B cell (primary cell): ENCODE results near the gene CAMK2B. TPM values are rescaled to one million over a fixed set of nuclear protein-coding genes. Genes with fewer than 3 reads are reported as not detected.

ENCODE experiments used
- ATAC-seq: fragments of 200-7000 bp; cut with Tn5 transposase; one replicate; pipeline ENCODE4 v1.10.0; 2021; ENCODE audit warnings: low read depth, mild to moderate bottlenecking, moderate number of reproducible peaks, moderate library complexity
- CTCF ChIA-PET: fragments of 350-600 bp; sonication (Branson Sonifier 250); formaldehyde crosslinking; loops from one replicate; lab custom pipeline; 2021; ENCODE audit warnings: antibody characterized with exemption, inconsistent platforms; lab: Charles Lee
- POLR2A ChIA-PET: fragments of 350-600 bp; sonication (Branson Sonifier 250); formaldehyde crosslinking; loops from one replicate; lab custom pipeline; 2021; ENCODE audit warnings: antibody characterized with exemption; lab: Charles Lee
- DNase-seq: peaks from one replicate; pipeline ENCODE4 v3.0.0; 2013
- H2AFZ ChIP-seq: 2 replicates; pipeline ENCODE4 v1.6.1; 2012; ENCODE audit warnings: mild to moderate bottlenecking, low read depth, low read length; ENCODE audit not compliant: insufficient read depth, poor library complexity, severe bottlenecking
- H3K27ac ChIP-seq, 2 donors: 1 replicate in 1 of 2; 2 replicates in 1 of 2; pipeline ENCODE4 v1.5.1; 2012 to 2013; ENCODE audit warnings: low read length in 2 of 2, mild to moderate bottlenecking in 2 of 2, moderate library complexity in 1 of 2
- H3K27me3 ChIP-seq, 4 experiments: fragments of 200-600 bp in 1 of 4; sonication (generic) in 1 of 4; replicated peaks in 1 of 4; 1 replicate in 2 of 4; 2 replicates in 2 of 4; pipeline versions ENCODE4 v1.6.1 to v1.7.0; 2013 to 2016; ENCODE audit warnings: low read length in 3 of 4, mild to moderate bottlenecking in 2 of 4, mixed read lengths in 1 of 4, moderate library complexity in 1 of 4; ENCODE audit not compliant: insufficient read depth in 4 of 4, control insufficient read depth in 3 of 4; ENCODE audit errors: control extremely low read depth in 1 of 4
- H3K36me3 ChIP-seq, 2 experiments: replicated peaks in 1 of 2; 1 replicate in 1 of 2; 2 replicates in 1 of 2; pipeline versions ENCODE4 v1.6.1 to v1.7.1; 2013; ENCODE audit warnings: low read length in 1 of 2; ENCODE audit not compliant: insufficient read depth in 2 of 2, control insufficient read depth in 1 of 2; ENCODE audit errors: control extremely low read depth in 1 of 2, extremely low read depth in 1 of 2
- H3K4me1 ChIP-seq, 2 donors: fragments of 200-600 bp in 1 of 2; sonication (generic) in 1 of 2; 1 replicate in 1 of 2; 2 replicates in 1 of 2; pipeline versions ENCODE4 v1.5.1 to v1.6.1; 2013 to 2017; ENCODE audit warnings: low read length in 2 of 2; ENCODE audit not compliant: control insufficient read depth in 2 of 2, insufficient read depth in 2 of 2
- H3K4me2 ChIP-seq: replicated peaks from 2 replicates; pipeline ENCODE3; 2012; ENCODE audit warnings: mild to moderate bottlenecking, low read depth, low read length; ENCODE audit not compliant: poor library complexity, severe bottlenecking
- H3K4me3 ChIP-seq, 5 experiments: fragments of 200-600 bp in 1 of 5; sonication (generic) in 1 of 5; 1 replicate in 3 of 5; 2 replicates in 2 of 5; pipeline versions ENCODE4 v1.5.1 to v1.7.0; 2011 to 2016; ENCODE audit warnings: low read length in 4 of 5, mild to moderate bottlenecking in 4 of 5, low read depth in 2 of 5, control low read depth in 1 of 5, moderate library complexity in 1 of 5; ENCODE audit not compliant: insufficient read depth in 1 of 5; ENCODE audit errors: control extremely low read depth in 1 of 5, extremely low read depth in 1 of 5
- H3K79me2 ChIP-seq: fragments of 200-600 bp; sonication (generic); one replicate; pipeline ENCODE4 v1.6.0; 2016; ENCODE audit warnings: low read length; ENCODE audit not compliant: control insufficient read depth, insufficient read depth
- H3K9ac ChIP-seq: fragments of 200-600 bp; sonication (generic); 2 replicates; pipeline ENCODE4 v1.6.1; 2017; ENCODE audit warnings: mild to moderate bottlenecking, low read length, moderate library complexity
- H3K9me3 ChIP-seq, 3 donors: one replicate each; pipeline versions ENCODE4 v1.6.1 to v1.7.1; 2013; ENCODE audit warnings: low read length in 2 of 3; ENCODE audit not compliant: control insufficient read depth in 2 of 3, insufficient read depth in 1 of 3; ENCODE audit errors: control extremely low read depth in 1 of 3
- H4K20me1 ChIP-seq: 2 replicates; pipeline ENCODE4 v1.6.0; 2012; ENCODE audit warnings: mild to moderate bottlenecking, low read length; ENCODE audit not compliant: insufficient read depth, control insufficient read depth, poor library complexity, severe bottlenecking
- H3K27ac Mint-ChIP-seq: one replicate; pipeline ENCODE4 v1.8.0; 2021; ENCODE audit warnings: mixed read lengths
- H3K27me3 Mint-ChIP-seq: one replicate; pipeline ENCODE4 v1.8.0; 2021; ENCODE audit warnings: mixed read lengths
- H3K4me1 Mint-ChIP-seq: one replicate; pipeline ENCODE4 v1.8.0; 2021; ENCODE audit warnings: mixed read lengths
- H3K4me3 Mint-ChIP-seq: one replicate; pipeline ENCODE4 v1.8.0; 2021; ENCODE audit warnings: mixed read lengths
- H3K9me3 Mint-ChIP-seq: one replicate; pipeline ENCODE4 v1.8.0; 2022; ENCODE audit warnings: mixed read lengths; ENCODE audit not compliant: insufficient read depth
- EZH2 ChIP-seq: IDR thresholded peaks from 2 replicates; pipeline ENCODE4 v1.6.1; 2012; ENCODE audit warnings: borderline replicate concordance, low read depth, mild to moderate bottlenecking, moderate library complexity, low read length; ENCODE audit not compliant: insufficient read depth, poor library complexity, severe bottlenecking
- WGBS: methylation state at CpG from one replicate; pipeline ENCODE4 v1.1.5; 2013; ENCODE audit warnings: missing lambda C conversion rate; ENCODE audit not compliant: insufficient coverage; 5-methylcytosine and 5-hydroxymethylcytosine counted together
- intact Hi-C: fragments of 100-400 bp; cut with micrococcal nuclease; formaldehyde crosslinking; loops from one replicate; pipeline ENCODE4 v1.10.0; 2022
- polyA plus RNA-seq: library from polyadenylated mRNA; depleted of rRNA; stranded (reverse); fragments of >200 nt; gene quantifications from 2 replicates; pipeline ENCODE4 v1.2.3, GENCODE V29; 2012
- total RNA-seq, 2 donors: library from RNA; stranded (reverse); fragments of 120-200 nt in 1 of 2; gene quantifications; 1 replicate in 1 of 2; 2 replicates in 1 of 2; pipeline versions ENCODE4 v1.2.3 to v1.2.4, GENCODE V29; 2013 to 2022
- TF ChIP-seq, protein P1 (sequence below): fragments of 200-600 bp; IDR thresholded peaks from one replicate; pipeline ENCODE4 v1.8.0; 2022; ENCODE audit warnings: antibody characterized with exemption, mild to moderate bottlenecking

CAMK2B gene
- total and polyA plus RNA-seq, 2 donors (not counting 1 experiment from before 2014, with no cell fraction given), result 0.42 TPM; not detected in 1

DNA sequence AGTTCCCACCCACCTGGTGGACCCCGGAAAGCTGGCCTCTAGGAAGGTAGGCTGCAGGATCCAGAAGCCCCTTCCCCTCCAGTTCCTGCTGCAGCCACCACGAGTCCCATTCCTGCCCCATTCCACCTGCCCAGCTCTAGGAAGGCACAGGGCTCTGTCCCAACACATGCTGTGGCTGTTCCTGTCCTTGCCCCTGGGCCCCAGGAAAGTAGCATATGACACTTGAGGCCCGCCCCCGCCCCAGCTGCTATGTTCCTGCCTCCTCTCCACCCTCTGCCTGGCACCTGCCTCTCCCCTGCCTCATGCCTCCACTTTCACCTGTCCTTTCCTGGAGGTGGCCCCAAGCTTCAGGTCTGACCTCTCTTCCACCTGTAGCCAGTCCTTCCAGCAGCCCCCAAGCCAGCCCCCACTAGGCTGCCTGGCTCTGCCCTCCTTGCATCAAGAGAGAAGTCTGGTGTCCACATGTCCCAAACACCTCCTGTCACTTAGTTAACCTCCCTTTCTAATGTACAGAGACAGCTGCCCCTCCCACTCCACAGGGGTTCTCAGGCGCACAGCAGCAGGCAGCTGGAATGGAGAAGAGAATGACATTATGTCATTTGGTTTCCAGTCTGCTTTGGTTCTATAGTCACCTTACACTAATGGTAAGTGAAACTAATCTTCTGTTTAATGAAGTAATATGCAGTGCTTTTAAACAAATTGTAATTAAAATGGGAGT is 101.9 kb downstream of the CAMK2B start:
- Histone ChIP-seq H3K36me3 (no peaks in the 10 kb centered on the region), H2AFZ (no peak overlapping the region), H3K27ac (no peak overlapping the region), H3K4me2 (no peak overlapping the region), H3K9me3 (no peaks in the 10 kb centered on the region), H3K9ac (no peak overlapping the region), H3K27me3 (peaks cover 0 to 6% (median 0%) of the 10 kb centered on the region in 4 experiments), H4K20me1 (no peaks in the 10 kb centered on the region), H3K4me1 (no peaks in the 10 kb centered on the region), H3K4me3 (no peak overlapping the region), H3K79me2 (no peaks in the 10 kb centered on the region)
- Mint-ChIP-seq H3K9me3 (no peaks in the 10 kb centered on the region), H3K27me3 (peaks cover 12% of the 10 kb centered on the region), H3K27ac (no peak overlapping the region), H3K4me1 (no peaks in the 10 kb centered on the region), H3K4me3 (no peak overlapping the region)
- intact Hi-C loops, result no loop called here
- POLR2A ChIA-PET, result no interaction called here
- CTCF ChIA-PET, result interaction anchor here (0.6 kb wide), 1 partner anchor 936 kb away, joined by 3 read pairs; no protein-coding TSS in a partner anchor
- DNase-seq, result no peak
- no peak for ATAC-seq
- TF ChIP-seq EZH2, result no peak
- TF ChIP-seq, protein P1, sequence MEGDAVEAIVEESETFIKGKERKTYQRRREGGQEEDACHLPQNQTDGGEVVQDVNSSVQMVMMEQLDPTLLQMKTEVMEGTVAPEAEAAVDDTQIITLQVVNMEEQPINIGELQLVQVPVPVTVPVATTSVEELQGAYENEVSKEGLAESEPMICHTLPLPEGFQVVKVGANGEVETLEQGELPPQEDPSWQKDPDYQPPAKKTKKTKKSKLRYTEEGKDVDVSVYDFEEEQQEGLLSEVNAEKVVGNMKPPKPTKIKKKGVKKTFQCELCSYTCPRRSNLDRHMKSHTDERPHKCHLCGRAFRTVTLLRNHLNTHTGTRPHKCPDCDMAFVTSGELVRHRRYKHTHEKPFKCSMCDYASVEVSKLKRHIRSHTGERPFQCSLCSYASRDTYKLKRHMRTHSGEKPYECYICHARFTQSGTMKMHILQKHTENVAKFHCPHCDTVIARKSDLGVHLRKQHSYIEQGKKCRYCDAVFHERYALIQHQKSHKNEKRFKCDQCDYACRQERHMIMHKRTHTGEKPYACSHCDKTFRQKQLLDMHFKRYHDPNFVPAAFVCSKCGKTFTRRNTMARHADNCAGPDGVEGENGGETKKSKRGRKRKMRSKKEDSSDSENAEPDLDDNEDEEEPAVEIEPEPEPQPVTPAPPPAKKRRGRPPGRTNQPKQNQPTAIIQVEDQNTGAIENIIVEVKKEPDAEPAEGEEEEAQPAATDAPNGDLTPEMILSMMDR, result no peak
- 57% methylated on average over 3 of the region's 5 CpGs for WGBS

DNA sequence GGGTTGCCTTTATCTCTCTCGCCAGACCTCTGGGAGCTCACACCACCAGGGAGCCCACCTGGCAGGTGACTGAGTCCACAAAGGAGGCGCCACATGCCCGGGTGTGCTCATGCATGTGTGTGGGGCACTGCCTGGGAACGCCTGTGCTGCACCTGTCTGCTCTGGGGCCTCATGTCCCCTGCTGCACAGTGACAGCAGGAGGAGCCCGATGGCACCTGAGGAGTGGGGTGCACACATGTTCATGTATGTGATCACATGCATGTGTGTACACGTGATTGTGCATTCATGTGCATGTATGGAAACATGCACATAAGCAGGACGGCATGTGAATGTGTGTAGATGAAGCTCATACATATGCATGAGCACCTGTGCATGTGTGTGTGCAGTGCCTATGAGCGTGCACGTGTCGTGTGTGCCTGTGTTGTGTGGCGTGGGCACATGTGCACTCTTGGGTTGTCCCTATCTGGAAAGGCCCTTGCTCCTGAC is 102.6 kb downstream of the CAMK2B start:
- no peak overlapping the region for H3K9ac ChIP-seq
- no peaks in the 10 kb centered on the region for H3K4me1 ChIP-seq
- intact Hi-C loops, result no loop called here
- no peak overlapping the region for H3K27ac ChIP-seq
- ChIA-PET POLR2A (no interaction called here), CTCF (no interaction called here)
- no peaks in the 10 kb centered on the region for H3K4me1 Mint-ChIP-seq
- no peaks in the 10 kb centered on the region for H3K9me3 Mint-ChIP-seq
- TF ChIP-seq, protein P1, result no peak
- TF ChIP-seq EZH2, result no peak
- H4K20me1 ChIP-seq, result no peaks in the 10 kb centered on the region
- no peak for DNase-seq
- H3K79me2 ChIP-seq, result no peaks in the 10 kb centered on the region
- H3K27me3 Mint-ChIP-seq, result peaks cover 12% of the 10 kb centered on the region
- no peak overlapping the region for H3K4me2 ChIP-seq
- no peak for ATAC-seq
- H3K9me3 ChIP-seq, result no peaks in the 10 kb centered on the region
- H3K36me3 ChIP-seq, result no peaks in the 10 kb centered on the region
- H3K4me3 ChIP-seq, result no peak overlapping the region
- no peak overlapping the region for H2AFZ ChIP-seq
- no peak overlapping the region for H3K4me3 Mint-ChIP-seq
- H3K27me3 ChIP-seq, result peaks cover 0 to 6% (median 0%) of the 10 kb centered on the region in 4 experiments
- H3K27ac Mint-ChIP-seq, result no peak overlapping the region
- WGBS, result 81% methylated on average over 11 of the region's 11 CpGs
